HTR-8/SVneo (cell line): Measurements from ENCODE around the gene LSM5.
"Not testable (repeated sequence)": the region's sequence is repeated elsewhere in the genome, so short reads cannot be mapped to it uniquely, and the experiment has no call there.

Experiments
- DNase-seq: peaks from one replicate; pipeline ENCODE4 v3.0.0; 2011; ENCODE audit warnings: low spot score, mixed read lengths; ENCODE audit not compliant: insufficient read length
- FAIRE-seq: peaks from 2 replicates; lab custom pipeline; 2011; peaks lifted over from hg19 to GRCh38; lab: Jason Lieb, UNC

Gene LSM5

DNA sequence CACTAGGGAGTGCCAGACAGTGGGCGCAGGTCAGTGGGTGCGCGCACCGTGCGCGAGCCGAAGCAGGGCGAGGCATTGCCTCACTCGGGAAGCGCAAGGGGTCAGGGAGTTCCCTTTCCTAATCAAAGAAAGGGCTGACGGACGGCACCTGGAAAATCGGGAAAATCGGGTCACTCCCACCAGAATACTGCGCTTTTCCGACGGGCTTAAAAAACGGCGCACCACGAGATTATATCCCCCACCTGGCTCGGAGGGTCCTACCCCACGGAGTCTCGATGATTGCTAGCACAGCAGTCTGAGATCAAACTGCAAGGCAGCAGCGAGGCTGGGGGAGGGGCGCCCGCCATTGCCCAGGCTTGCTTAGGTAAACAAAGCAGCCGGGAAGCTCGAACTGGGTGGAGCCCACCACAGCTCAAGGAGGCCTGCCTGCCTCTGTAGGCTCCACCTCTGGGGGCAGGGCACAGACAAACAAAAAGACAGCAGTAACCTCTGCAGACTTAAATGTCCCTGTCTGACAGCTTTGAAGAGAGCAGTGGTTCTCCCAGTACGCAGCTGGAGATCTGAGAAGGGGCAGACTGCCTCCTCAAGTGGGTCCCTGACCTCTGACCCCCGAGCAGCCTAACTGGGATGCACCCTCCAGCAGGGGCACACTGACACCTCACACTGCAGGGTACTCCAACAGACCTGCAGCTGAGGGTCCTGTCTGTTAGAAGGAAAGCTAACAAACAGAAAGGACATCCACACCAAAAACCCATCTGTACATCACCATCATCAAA is 25.4 kb downstream of the LSM5 start:
- not testable (repeated sequence) for FAIRE-seq, DNase-seq

DNA sequence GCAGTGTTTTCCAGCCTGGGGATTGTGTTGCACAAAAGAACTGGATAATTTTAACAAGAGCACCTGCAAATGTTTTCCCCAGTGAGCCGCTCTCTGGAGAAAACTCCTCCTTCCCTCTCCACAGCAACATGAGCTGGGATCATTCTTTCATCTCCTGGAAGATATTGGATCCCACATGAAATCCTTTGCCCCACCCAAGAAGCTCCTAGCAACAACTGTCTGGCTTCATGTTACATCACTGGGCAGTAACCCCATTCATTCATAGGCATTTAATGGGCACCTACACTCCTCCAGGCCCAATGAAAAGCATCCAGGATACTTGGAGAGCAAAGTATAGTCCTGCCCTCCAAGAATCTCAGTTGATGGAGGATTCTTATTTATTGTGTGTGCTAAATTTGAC is 27.2 kb downstream of the LSM5 start:
- DNase-seq (no peak), FAIRE-seq (no peak)

GRCh38 chr7:32462451-32462850 is 27.7 kb downstream of the LSM5 start:
- no peak for FAIRE-seq
- DNase-seq, result no peak

DNA sequence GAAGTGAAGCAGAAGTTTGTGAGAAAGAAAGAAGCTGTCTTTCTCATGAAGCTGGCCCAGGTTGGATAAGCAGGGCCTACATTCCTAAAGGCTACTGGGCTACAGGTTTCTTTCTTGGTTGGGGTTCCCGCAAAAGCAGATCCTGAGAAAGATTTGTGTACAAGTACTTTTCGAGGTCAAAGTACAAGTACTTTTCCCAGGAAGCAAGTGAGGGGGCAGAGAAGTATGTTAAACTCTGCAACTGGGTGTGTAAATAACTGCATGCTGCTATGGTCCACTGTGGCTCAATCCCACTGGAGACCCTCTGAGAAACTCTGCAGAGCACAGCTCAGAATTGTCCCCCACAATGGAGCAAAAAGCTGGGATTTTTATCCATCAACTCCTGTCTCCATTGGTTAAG is 28.7 kb downstream of the LSM5 start:
- FAIRE-seq (no peak), DNase-seq (no peak)

DNA sequence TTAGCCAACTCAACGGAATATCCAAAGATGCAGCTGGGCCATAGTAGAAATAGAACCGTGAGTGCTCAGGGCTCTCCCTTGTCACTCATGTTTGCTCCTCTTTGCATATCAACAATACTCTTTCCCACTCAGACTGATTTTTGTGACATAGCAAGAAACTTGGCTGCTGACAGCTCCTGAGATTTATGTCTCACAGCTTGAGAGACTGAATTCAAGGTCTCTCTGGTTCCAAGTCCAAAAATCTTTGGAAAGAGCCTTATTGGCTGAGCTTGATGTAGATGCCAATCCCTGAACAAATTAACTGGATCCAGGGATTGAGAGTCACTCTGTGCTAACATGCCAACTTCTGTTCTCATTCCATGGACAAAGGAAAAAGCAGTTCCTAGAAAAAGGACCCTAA is 30.4 kb downstream of the LSM5 start:
- FAIRE-seq (no peak), DNase-seq (no peak)

DNA sequence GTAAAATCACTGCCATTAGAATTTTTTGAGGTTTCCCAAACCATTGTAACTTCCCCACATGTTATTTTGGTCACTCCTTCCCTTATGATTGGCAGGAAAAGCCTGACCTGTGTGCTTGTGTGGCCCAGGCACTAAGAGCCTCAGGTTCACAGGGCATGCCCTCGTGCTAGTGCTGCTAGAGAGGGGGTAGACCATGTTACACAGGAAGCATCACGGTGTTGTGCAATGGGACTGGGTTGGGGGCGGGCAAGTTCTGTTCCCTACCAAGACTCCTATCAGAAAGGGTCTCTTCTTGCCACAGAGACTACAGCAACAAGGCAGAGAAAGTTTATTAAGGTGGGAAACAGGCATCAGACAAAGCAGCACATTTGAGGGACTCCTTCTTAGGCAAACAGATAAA is 32.2 kb downstream of the LSM5 start:
- no peak for DNase-seq

DNA sequence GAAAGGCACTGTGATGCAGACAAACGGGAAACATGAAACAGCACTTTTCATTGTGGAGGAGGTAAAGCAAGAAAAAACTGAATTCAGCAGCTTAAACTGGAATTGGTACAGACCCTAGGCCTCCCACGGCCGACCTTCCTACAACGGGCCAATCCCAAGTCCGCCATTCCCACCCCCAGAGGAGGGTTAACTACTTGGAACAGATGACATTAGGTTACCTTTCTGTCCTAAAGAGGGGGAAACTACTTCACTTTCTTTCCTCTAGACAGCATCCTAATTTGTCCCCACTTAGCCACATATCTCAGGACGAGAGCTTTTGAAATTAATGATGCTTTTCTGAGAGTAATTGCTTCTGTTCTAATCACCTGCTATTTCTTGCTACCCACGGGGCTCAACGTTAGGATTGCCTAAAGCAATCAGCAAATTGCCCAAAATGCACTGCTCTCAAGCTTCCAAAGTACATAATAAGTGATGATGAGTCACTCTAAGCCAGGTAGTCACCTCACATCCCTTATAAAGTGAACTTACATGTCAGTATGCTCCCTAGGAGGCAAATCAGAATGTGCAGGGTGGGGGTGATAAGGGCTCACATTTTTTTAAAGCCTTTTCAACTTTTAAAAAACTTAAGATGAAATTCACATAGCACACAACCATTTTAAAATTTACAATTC is 36.7 kb downstream of the LSM5 start:
- FAIRE-seq (no peak), DNase-seq (no peak)

More for the DNA sequence above, 32.2 kb downstream of the LSM5 start:
- FAIRE-seq, result no peak

- FAIRE-seq, result no peak
These were observed 43.0 kb downstream of the LSM5 start for GRCh38 chr7:32447218-32447617.

DNA sequence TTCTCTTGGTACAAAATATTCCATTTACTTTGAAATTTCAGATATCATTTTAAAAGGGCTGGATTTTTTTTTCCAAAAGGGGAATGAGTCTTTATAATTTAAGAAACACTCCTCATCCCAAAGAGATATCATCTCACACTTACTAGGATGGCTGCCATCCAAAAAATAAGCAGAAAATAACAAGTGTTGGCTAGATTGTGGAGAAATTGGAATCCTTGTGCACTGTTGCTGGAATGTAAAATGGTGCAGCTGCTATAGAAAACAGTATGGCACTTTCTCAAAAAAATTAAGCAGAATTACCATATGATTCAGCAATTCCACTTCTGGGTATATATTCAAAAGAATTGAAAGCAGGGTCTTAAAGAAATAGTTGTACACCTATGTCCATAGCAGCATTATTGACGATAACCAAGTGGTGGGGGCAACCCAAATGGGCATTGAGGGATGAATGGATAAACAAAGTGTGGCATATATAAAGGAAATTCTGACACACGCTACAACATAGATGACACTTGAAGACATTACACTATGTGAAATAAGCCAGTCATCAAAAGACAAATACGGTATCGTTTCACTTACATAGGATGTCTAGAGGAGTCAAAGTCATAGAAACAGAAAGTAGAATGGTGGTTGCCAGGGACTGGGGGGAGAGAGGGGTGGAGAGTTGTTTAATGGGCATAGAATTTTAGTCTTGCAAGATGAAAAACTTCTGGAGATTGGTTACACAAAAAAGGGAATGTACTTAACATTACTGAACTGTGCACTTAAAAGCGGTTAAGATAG is 53.8 kb downstream of the LSM5 start:
- FAIRE-seq (no peak), DNase-seq (no peak)

More at GRCh38 chr7:32447218-32447617, 43.0 kb downstream of the LSM5 start:
- no peak for DNase-seq
